H1 (cell line): ENCODE data around the gene LOXL1. TPM values are rescaled to one million over a fixed set of nuclear protein-coding genes. Genes with fewer than 3 reads are reported as not detected.

Source experiments
- CTCF ChIA-PET: fragments of 300-600 bp; sonication (Branson Sonifier 250); formaldehyde crosslinking; loops from one replicate; lab custom pipeline; 2021; ENCODE audit not compliant: partially characterized antibody; lab: Charles Lee
- POLR2A ChIA-PET: fragments of 300-600 bp; sonication (Branson Sonifier 250); formaldehyde crosslinking; loops from one replicate; lab custom pipeline; 2021; ENCODE audit warnings: inconsistent platforms; ENCODE audit not compliant: partially characterized antibody; lab: Charles Lee
- DNase-seq, 2 experiments: peaks; one replicate each; pipeline versions ENCODE4 v3.0.0 to v3.0.0-alpha.2; 2010 to 2022; ENCODE audit warnings: low spot score in 2 of 2, low read depth in 1 of 2, mixed read lengths in 1 of 2
- FAIRE-seq: peaks from 2 replicates; lab custom pipeline; 2011; peaks lifted over from hg19 to GRCh38; lab: Jason Lieb, UNC
- H2AFZ ChIP-seq: 2 replicates; pipeline ENCODE4 v1.8.1; 2012; ENCODE audit warnings: low read length, inconsistent platforms
- H2AK5ac ChIP-seq: 2 replicates; pipeline ENCODE4 v1.6.1; 2013; ENCODE audit warnings: low read depth, low read length
- H2BK120ac ChIP-seq: replicated peaks from 2 replicates; pipeline ENCODE3; 2013; ENCODE audit warnings: low read depth, low read length, inconsistent platforms
- H2BK12ac ChIP-seq: 2 replicates; pipeline ENCODE4 v1.6.1; 2013; ENCODE audit warnings: low read depth, low read length
- H2BK15ac ChIP-seq: 2 replicates; pipeline ENCODE4 v1.6.1; 2013; ENCODE audit warnings: low read length
- H2BK20ac ChIP-seq: 2 replicates; pipeline ENCODE4 v1.6.1; 2013; ENCODE audit warnings: low read length
- H2BK5ac ChIP-seq: 2 replicates; pipeline ENCODE4 v1.6.1; 2013; ENCODE audit warnings: low read depth, low read length
- H3K14ac ChIP-seq: 2 replicates; pipeline ENCODE4 v1.6.1; 2013; ENCODE audit warnings: inconsistent platforms; ENCODE audit not compliant: insufficient read length
- H3K18ac ChIP-seq: 2 replicates; pipeline ENCODE4 v1.6.1; 2013; ENCODE audit warnings: low read length; ENCODE audit errors: extremely low read depth
- H3K23ac ChIP-seq: 2 replicates; pipeline ENCODE4 v1.6.1; 2013; ENCODE audit warnings: inconsistent platforms; ENCODE audit not compliant: insufficient read length
- H3K23me2 ChIP-seq: 2 replicates; pipeline ENCODE4 v1.6.1; 2013; ENCODE audit warnings: low read depth, low read length
- H3K27ac ChIP-seq: 2 replicates; pipeline ENCODE4 v1.6.1; 2011; ENCODE audit warnings: low read depth, low read length, inconsistent platforms
- H3K27me3 ChIP-seq, 4 experiments: replicated peaks in 1 of 4; 1 replicate in 1 of 4; 2 replicates in 3 of 4; pipeline versions ENCODE4 v1.6.1 to v1.8.1; 2011 to 2013; ENCODE audit warnings: low read length in 3 of 4, mild to moderate bottlenecking in 3 of 4, inconsistent platforms in 2 of 4, mixed read lengths in 2 of 4, moderate library complexity in 1 of 4; ENCODE audit not compliant: control insufficient read depth in 3 of 4, insufficient read depth in 3 of 4; ENCODE audit errors: extremely low read depth in 1 of 4
- H3K36me3 ChIP-seq, 4 experiments: 2 replicates each; pipeline versions ENCODE4 v1.6.1 to v1.8.1; 2011 to 2013; ENCODE audit warnings: mild to moderate bottlenecking in 4 of 4, low read length in 3 of 4, moderate library complexity in 2 of 4, control low read depth in 1 of 4, inconsistent platforms in 1 of 4; ENCODE audit not compliant: insufficient read depth in 4 of 4, control insufficient read depth in 2 of 4
- H3K4ac ChIP-seq: replicated peaks from 2 replicates; pipeline ENCODE3; 2013; ENCODE audit warnings: low read length, low read depth, mixed read lengths, inconsistent platforms; ENCODE audit not compliant: insufficient read length
- H3K4me1 ChIP-seq, 4 experiments: replicated peaks in 1 of 4; 1 replicate in 1 of 4; 2 replicates in 3 of 4; pipeline versions ENCODE4 v1.6.1 to v1.8.1; 2011 to 2013; ENCODE audit warnings: low read length in 3 of 4, inconsistent platforms in 2 of 4, mixed read lengths in 1 of 4; ENCODE audit not compliant: insufficient read depth in 4 of 4, control insufficient read depth in 3 of 4
- H3K4me2 ChIP-seq, 2 experiments: 2 replicates each; pipeline versions ENCODE4 v1.6.1 to v1.8.1; 2011 to 2013; ENCODE audit warnings: low read depth in 2 of 2, low read length in 2 of 2, control low read depth in 1 of 2, inconsistent platforms in 1 of 2, mild to moderate bottlenecking in 1 of 2; ENCODE audit not compliant: insufficient read depth in 1 of 2
- H3K4me3 ChIP-seq, 4 experiments: fragments of 200-600, 300-600 bp in 1 of 4; sonication (generic), shearing (Covaris generic), sonication (Bioruptor Twin) in 1 of 4; 2 replicates each; pipeline versions ENCODE4 v1.5.1 to v1.8.1; 2011 to 2016; ENCODE audit warnings: low read length in 4 of 4, low read depth in 3 of 4, control low read depth in 2 of 4, inconsistent platforms in 2 of 4, mild to moderate bottlenecking in 2 of 4, mixed read lengths in 1 of 4, moderate library complexity in 1 of 4; ENCODE audit not compliant: insufficient read depth in 2 of 4; ENCODE audit errors: extremely low read depth in 1 of 4
- H3K56ac ChIP-seq: replicated peaks from 2 replicates; pipeline ENCODE3; 2013; ENCODE audit warnings: low read depth, mild to moderate bottlenecking, mixed read lengths, low read length, inconsistent platforms; ENCODE audit not compliant: insufficient read length
- H3K79me1 ChIP-seq: 2 replicates; pipeline ENCODE4 v1.6.1; 2013; ENCODE audit warnings: low read depth, low read length, control low read depth
- H3K79me2 ChIP-seq, 2 experiments: 2 replicates each; pipeline versions ENCODE4 v1.6.1 to v1.8.1; 2012 to 2013; ENCODE audit warnings: low read length in 2 of 2, mild to moderate bottlenecking in 2 of 2, inconsistent platforms in 1 of 2; ENCODE audit not compliant: insufficient read depth in 2 of 2, control insufficient read depth in 1 of 2
- H3K9ac ChIP-seq, 4 experiments: replicated peaks in 1 of 4; 1 replicate in 1 of 4; 2 replicates in 3 of 4; pipeline versions ENCODE4 v1.6.1 to v1.8.1; 2011 to 2013; ENCODE audit warnings: low read depth in 3 of 4, low read length in 3 of 4, control low read depth in 2 of 4, mild to moderate bottlenecking in 2 of 4, moderate library complexity in 2 of 4, inconsistent platforms in 1 of 4; ENCODE audit errors: extremely low read depth in 1 of 4
- H3K9me3 ChIP-seq, 2 experiments: 2 replicates each; pipeline versions ENCODE4 v1.6.1 to v1.8.1; 2012 to 2013; ENCODE audit warnings: mild to moderate bottlenecking in 2 of 2, moderate library complexity in 2 of 2, control low read depth in 1 of 2, inconsistent platforms in 1 of 2, low read depth in 1 of 2, low read length in 1 of 2, mixed read lengths in 1 of 2; ENCODE audit not compliant: insufficient read depth in 2 of 2
- H4K20me1 ChIP-seq, 2 experiments: replicated peaks in 1 of 2; 2 replicates each; pipeline versions ENCODE3 to v1.8.1; 2011 to 2013; ENCODE audit warnings: inconsistent platforms in 2 of 2, low read length in 2 of 2, mild to moderate bottlenecking in 1 of 2; ENCODE audit not compliant: insufficient read depth in 2 of 2, control insufficient read depth in 1 of 2
- H4K5ac ChIP-seq: 2 replicates; pipeline ENCODE4 v1.6.1; 2013; ENCODE audit warnings: low read length, low read depth, mixed read lengths, inconsistent platforms; ENCODE audit not compliant: insufficient read length
- H4K8ac ChIP-seq: 2 replicates; pipeline ENCODE4 v1.8.0; 2013; ENCODE audit warnings: mild to moderate bottlenecking, moderate library complexity, low read length, inconsistent platforms; ENCODE audit not compliant: insufficient read depth; ENCODE audit errors: extremely low read depth
- H4K91ac ChIP-seq: replicated peaks from 2 replicates; pipeline ENCODE3; 2013; ENCODE audit warnings: low read length, mixed read lengths, inconsistent platforms; ENCODE audit not compliant: insufficient read length
- ATF3 ChIP-seq: IDR thresholded peaks from 2 replicates; pipeline ENCODE4 v1.6.1; 2011; ENCODE audit warnings: low read depth, mild to moderate bottlenecking, low read length; ENCODE audit not compliant: insufficient read depth
- GABPA ChIP-seq: IDR thresholded peaks from 2 replicates; pipeline ENCODE4 v1.6.1; 2011; ENCODE audit warnings: mild to moderate bottlenecking, low read length, moderate library complexity, borderline replicate concordance; ENCODE audit not compliant: insufficient read depth
- RAD21 ChIP-seq, 2 experiments: IDR thresholded peaks in 1 of 2; conservative IDR thresholded peaks in 1 of 2; 2 replicates each; pipeline ENCODE4 v1.6.1; 2011; ENCODE audit warnings: low read depth in 2 of 2, low read length in 2 of 2, improper control_type of control experiment in 1 of 2, inconsistent platforms in 1 of 2, mild to moderate bottlenecking in 1 of 2, moderate library complexity in 1 of 2
- WGBS, 2 experiments: shearing (Covaris generic) in 1 of 2; methylation state at CpG; one replicate each; pipeline versions ENCODE4 v1.1.6 to v1.1.7; 2013 to 2015; ENCODE audit warnings: low lambda C conversion rate in 2 of 2, mixed read lengths in 2 of 2, inconsistent platforms in 1 of 2, low coverage in 1 of 2, missing lambda C conversion rate in 1 of 2; ENCODE audit not compliant: insufficient replicate concordance in 2 of 2, insufficient coverage in 1 of 2, insufficient read length in 1 of 2; ENCODE audit errors: extremely low coverage in 1 of 2, missing lambda C conversion rate in 1 of 2; 5-methylcytosine and 5-hydroxymethylcytosine counted together
- polyA plus RNA-seq, 7 experiments: library from polyadenylated mRNA; depleted of rRNA in 3 of 7; stranded (reverse) in 5 of 7; unstranded in 2 of 7; fragments of >200 nt in 5 of 7; fragments of 200-250 nt in 2 of 7; gene quantifications; 1 replicate in 5 of 7; 2 replicates in 1 of 7; 4 replicates in 1 of 7; pipeline versions ENCODE4 v1.2.1 to v1.2.3, GENCODE V29; 2011 to 2013; ENCODE audit warnings: missing spikeins in 2 of 7, mixed read lengths in 2 of 7
- total RNA-seq: library from RNA; stranded (reverse); fragmentation: NEBNext Ultra II Directional; extraction: Animal tissue kit (Norgen Biotek cat#: 25700); gene quantifications from 2 replicates; pipeline ENCODE4 v1.2.1, GENCODE V29; 2021

LOXL1 gene
- total and polyA plus RNA-seq, 2 of the 8 experiments (the other 6 are each of a cell fraction or from before 2014, with no cell fraction given) = 8.1 to 14.4 TPM

GRCh38 chr15:73894133-73894814 lies 32.0 kb upstream of the LOXL1 start:
- no peak overlapping the region for H2BK120ac ChIP-seq
- H3K4ac ChIP-seq = no peak overlapping the region
- FAIRE-seq = no peak
- no peaks in the 10 kb centered on the region; the same call in 1 of the 2 replicates for H3K23me2 ChIP-seq
- H4K91ac ChIP-seq = no peak overlapping the region
- H3K56ac ChIP-seq = no peak overlapping the region
- H3K14ac ChIP-seq = no peak overlapping the region
- no peaks in the 10 kb centered on the region; the same call in 1 of the 2 replicates for H3K79me1 ChIP-seq
- H3K9ac ChIP-seq = no peak overlapping the region
- H4K20me1 ChIP-seq = no peaks in the 10 kb centered on the region
- DNase-seq = no peak
- 0 out of 2 replicates have a peak overlapping the region, but pooled peaks have one; percentile 18 for H2AFZ ChIP-seq
- CTCF ChIA-PET = interaction anchor here (0.8 to 9.8 kb wide), 19 partner anchors 8 to 190 kb away, joined by 3 to 167 read pairs (median 4); partner anchors contain the start of gene TBC1D21
- no peaks in the 10 kb centered on the region for H3K79me2 ChIP-seq
- no peaks in the 10 kb centered on the region for H3K9me3 ChIP-seq
- WGBS, 2 experiments = 94% methylated on average over 12 of the region's 12 CpGs; no CpG with 5 or more reads in 1 of the 2 experiments
- peaks cover 0 to 3% (median 1%) of the 10 kb centered on the region in 4 experiments; a peak in 3 of 7 replicates for H3K4me1 ChIP-seq
- no peak overlapping the region for H2BK5ac ChIP-seq
- H3K18ac ChIP-seq = no peak overlapping the region
- H3K36me3 ChIP-seq = no peaks in the 10 kb centered on the region
- no peak overlapping the region; a peak in 1 of 4 replicates for H3K4me2 ChIP-seq
- H2BK15ac ChIP-seq = no peak overlapping the region
- H3K23ac ChIP-seq = no peak overlapping the region
- no peak overlapping the region for H4K8ac ChIP-seq
- H2AK5ac ChIP-seq = no peak overlapping the region
- no peak for TF ChIP-seq RAD21 (IDR thresholded peaks at IDR 0.05 in 1 of 2, conservative IDR thresholded peaks at IDR 0.05 in 1 of 2; ENCODE audit: low read depth in 2 of 2, low read length in 2 of 2)
- no peak for TF ChIP-seq GABPA
- no peak for TF ChIP-seq ATF3
- H2BK12ac ChIP-seq = no peak overlapping the region
- no peak overlapping the region for H4K5ac ChIP-seq
- no peak overlapping the region for H2BK20ac ChIP-seq
- POLR2A ChIA-PET = interaction anchor here (0.8 to 1.3 kb wide), 2 partner anchors 8 to 113 kb away, joined by 3 to 4 read pairs; no protein-coding TSS in a partner anchor
- no peaks in the 10 kb centered on the region for H3K27me3 ChIP-seq
- no peak overlapping the region for H3K27ac ChIP-seq
- H3K4me3 ChIP-seq = no peak overlapping the region
